Dendritic cell treated with granulocyte-macrophage colony-stimulating factor and Interleukin-4, amounts not matched to agents 40 ng/mL and 50 ng/mL, for 4 days (primary cell): ENCODE data around the gene TAS1R3.

Source experiments
- H3K27ac Mint-ChIP-seq: one replicate; pipeline ENCODE4 v1.8.0; 2022; ENCODE audit warnings: mild to moderate bottlenecking, mixed read lengths
- H3K27me3 Mint-ChIP-seq: one replicate; pipeline ENCODE4 v1.8.0; 2022; ENCODE audit warnings: mild to moderate bottlenecking, mixed read lengths
- H3K36me3 Mint-ChIP-seq: one replicate; pipeline ENCODE4 v1.8.0; 2022; ENCODE audit warnings: low read depth, mixed read lengths
- H3K4me1 Mint-ChIP-seq: one replicate; pipeline ENCODE4 v1.8.0; 2022; ENCODE audit warnings: low read depth, mixed read lengths
- H3K4me3 Mint-ChIP-seq: one replicate; pipeline ENCODE4 v1.8.0; 2022; ENCODE audit warnings: mild to moderate bottlenecking, moderate library complexity, mixed read lengths
- H3K9me3 Mint-ChIP-seq: one replicate; pipeline ENCODE4 v1.8.0; 2022; ENCODE audit warnings: mixed read lengths
- intact Hi-C: fragments of 100-400 bp; cut with micrococcal nuclease; formaldehyde crosslinking; loops from one replicate; pipeline ENCODE4 v1.15.0; 2022

TAS1R3 gene

DNA sequence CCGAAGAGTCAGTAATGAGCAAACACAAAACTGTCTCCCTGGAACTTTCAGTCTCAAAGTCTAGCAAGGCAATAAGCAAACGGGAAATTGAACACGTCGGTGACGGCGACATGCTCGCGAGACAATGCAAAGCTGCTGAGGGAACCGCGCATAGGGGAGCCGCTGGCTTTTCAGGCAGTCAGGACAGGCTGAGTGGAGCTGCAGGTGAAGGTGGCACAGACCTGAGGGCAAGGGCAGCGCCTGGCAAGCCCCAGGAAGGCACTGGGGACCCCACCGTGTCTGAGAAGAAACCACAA, 11.5 kb upstream of the TAS1R3 start:
- intact Hi-C loops: no loop called here
- no peaks in the 10 kb centered on the region for H3K9me3 Mint-ChIP-seq
- H3K27me3 Mint-ChIP-seq: no peaks in the 10 kb centered on the region
- H3K36me3 Mint-ChIP-seq: peaks cover 79% of the 10 kb centered on the region
- peaks cover 35% of the 10 kb centered on the region for H3K4me1 Mint-ChIP-seq
- H3K27ac Mint-ChIP-seq: no peak overlapping the region
- H3K4me3 Mint-ChIP-seq: no peak overlapping the region

DNA sequence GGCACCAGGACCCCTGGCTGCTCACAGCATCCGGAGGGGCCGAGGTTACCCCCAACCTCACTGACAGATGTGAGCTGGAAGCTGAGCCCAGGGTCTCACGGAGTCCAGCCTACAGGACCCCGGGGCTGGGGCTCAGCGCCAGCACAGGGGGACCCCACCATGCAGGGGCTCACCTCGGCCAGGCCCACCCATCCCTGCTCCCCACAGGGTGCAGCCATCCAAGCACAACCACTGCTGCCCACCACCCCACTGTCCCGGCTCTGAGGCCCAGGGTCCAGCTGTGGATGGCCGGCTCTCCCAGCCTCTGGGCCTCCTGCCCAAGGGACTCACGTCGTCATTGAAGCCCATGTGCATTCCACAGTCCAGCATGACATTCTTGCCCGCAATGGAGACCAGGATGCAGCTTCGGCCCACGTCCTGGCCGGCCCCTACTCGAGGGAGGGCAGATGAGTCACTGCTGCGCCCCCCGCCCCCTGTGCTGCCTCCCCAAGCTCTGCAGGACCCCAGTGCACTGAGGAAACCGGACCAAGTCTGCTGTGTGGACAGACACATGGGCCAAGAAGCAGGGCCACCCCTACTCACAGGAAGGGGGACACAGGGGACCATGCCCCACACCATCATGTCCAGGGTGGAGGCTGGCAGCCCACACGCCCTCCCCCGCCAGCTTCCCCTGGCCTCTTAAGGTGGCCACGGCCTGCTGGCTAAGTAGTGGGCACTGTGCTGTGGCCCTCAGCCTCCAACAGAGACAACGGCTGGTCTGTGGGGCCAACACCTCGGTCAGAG, 10.2 kb upstream of the TAS1R3 start:
- no peaks in the 10 kb centered on the region for H3K9me3 Mint-ChIP-seq
- intact Hi-C loops: no loop called here
- peaks cover 68% of the 10 kb centered on the region for H3K36me3 Mint-ChIP-seq
- peaks cover 37% of the 10 kb centered on the region for H3K4me1 Mint-ChIP-seq
- no peak overlapping the region for H3K4me3 Mint-ChIP-seq
- H3K27ac Mint-ChIP-seq: no peak overlapping the region
- no peaks in the 10 kb centered on the region for H3K27me3 Mint-ChIP-seq

- no peaks in the 10 kb centered on the region for H3K27me3 Mint-ChIP-seq
- intact Hi-C loops: no loop called here
- peaks cover 43% of the 10 kb centered on the region for H3K4me1 Mint-ChIP-seq
- H3K4me3 Mint-ChIP-seq: no peak overlapping the region
- no peak overlapping the region for H3K27ac Mint-ChIP-seq
- no peaks in the 10 kb centered on the region for H3K9me3 Mint-ChIP-seq
- peaks cover 65% of the 10 kb centered on the region for H3K36me3 Mint-ChIP-seq
Observed at GRCh38 chr1:1321477-1321876, 9.6 kb upstream of the TAS1R3 start.

DNA sequence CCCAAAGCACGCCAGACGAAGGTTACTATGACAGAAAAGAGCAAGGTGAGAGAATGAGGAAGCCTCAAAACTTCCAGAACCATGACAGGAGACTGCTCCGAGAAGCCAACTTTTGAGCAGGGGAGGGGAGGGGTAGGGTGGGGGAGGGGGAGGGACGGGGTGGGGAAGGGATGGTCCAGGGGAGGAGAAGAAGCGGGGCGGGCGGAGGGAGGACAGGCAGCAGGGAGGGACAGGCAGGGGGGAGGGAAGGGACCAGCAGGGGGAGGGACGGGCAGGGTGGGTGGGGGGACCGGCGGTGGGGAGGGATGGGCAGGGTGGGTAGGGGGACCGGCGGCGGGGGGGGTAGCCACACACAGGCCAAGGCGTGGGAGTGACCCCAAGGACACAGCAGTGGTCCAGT, 8.7 kb upstream of the TAS1R3 start:
- no peaks in the 10 kb centered on the region for H3K27me3 Mint-ChIP-seq
- H3K4me3 Mint-ChIP-seq: peak overlapping the region; percentile 41
- peaks cover 43% of the 10 kb centered on the region for H3K4me1 Mint-ChIP-seq
- intact Hi-C loops: no loop called here
- H3K27ac Mint-ChIP-seq: no peak overlapping the region
- peaks cover 68% of the 10 kb centered on the region for H3K36me3 Mint-ChIP-seq
- no peaks in the 10 kb centered on the region for H3K9me3 Mint-ChIP-seq

DNA sequence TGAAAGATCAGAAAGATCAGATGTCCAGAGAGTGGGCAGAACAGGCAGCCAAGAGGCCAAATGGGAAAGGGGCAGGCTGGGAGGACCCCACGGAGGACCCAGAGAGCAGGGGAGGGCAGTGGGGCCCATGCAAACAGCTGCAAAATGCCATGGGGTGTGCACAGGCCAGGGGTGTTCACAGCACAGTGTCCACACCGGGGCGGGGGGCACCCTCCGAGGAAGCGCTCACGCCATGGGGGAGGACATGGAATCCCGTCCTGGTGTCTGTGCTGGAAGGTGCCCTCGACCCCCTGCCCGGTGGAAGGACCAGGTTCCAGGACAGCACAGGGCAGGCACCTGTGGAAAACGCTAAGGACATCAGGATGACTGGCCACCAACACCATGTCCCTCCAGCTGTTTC, 8.1 kb upstream of the TAS1R3 start:
- H3K4me3 Mint-ChIP-seq: peak overlapping the region; percentile 80
- peaks cover 68% of the 10 kb centered on the region for H3K36me3 Mint-ChIP-seq
- H3K27ac Mint-ChIP-seq: no peak overlapping the region
- peaks cover 43% of the 10 kb centered on the region for H3K4me1 Mint-ChIP-seq
- intact Hi-C loops: no loop called here
- no peaks in the 10 kb centered on the region for H3K9me3 Mint-ChIP-seq
- H3K27me3 Mint-ChIP-seq: no peaks in the 10 kb centered on the region

DNA sequence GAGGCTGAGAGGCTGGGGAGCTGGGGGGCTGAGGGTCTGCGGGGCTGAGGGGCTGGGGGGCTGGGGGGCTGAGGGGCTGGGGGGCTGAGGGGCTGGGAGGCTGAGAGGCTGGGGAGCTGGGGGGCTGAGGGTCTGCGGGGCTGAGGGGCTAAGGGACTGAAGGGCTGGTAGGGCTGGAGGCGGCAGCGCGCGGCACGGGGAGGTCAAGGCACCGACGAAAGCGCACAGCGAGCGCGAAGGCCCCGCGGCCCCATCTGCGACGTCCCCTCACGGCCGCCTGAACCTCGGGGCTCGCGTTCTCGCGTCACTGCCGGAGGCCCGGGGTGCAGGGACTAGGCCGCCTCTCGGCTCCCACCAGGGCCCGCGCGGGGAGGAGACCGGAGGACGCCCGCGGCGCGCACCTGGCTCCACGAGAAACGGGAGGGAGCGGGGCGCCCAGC, 7.0 kb upstream of the TAS1R3 start:
- Mint-ChIP-seq H3K36me3 (peaks cover 68% of the 10 kb centered on the region), H3K27ac (peak overlapping the region; percentile 76), H3K9me3 (no peaks in the 10 kb centered on the region), H3K27me3 (no peaks in the 10 kb centered on the region), H3K4me1 (peaks cover 43% of the 10 kb centered on the region), H3K4me3 (peak overlapping the region; percentile 77)
- intact Hi-C loops: loop anchor here (2.0 kb wide), 1 partner anchor 15 kb away; the partner anchor contains the start of gene PUSL1

- H3K4me3 Mint-ChIP-seq: peak within 1 kb of the TSS; percentile 80
- intact Hi-C loops: loop anchor here (2.0 kb wide), 1 partner anchor 16 kb away; the partner anchor contains the start of gene PUSL1
- peaks cover 64% of the 10 kb centered on the region for H3K36me3 Mint-ChIP-seq
- no peaks in the 10 kb centered on the region for H3K27me3 Mint-ChIP-seq
- peaks cover 43% of the 10 kb centered on the region for H3K4me1 Mint-ChIP-seq
- no peaks in the 10 kb centered on the region for H3K9me3 Mint-ChIP-seq
- peak within 1 kb of the TSS; percentile 76 for H3K27ac Mint-ChIP-seq
Observed at GRCh38 chr1:1324524-1325287, 6.4 kb upstream of the TAS1R3 start, which contains the start of the genes CPTP and INTS11. Gene CPTP, plus strand, starts transcription at chr1:1324802. Its CDS starts 2,109 bp downstream, at chr1:1326911. Gene INTS11, minus strand, starts transcription at chr1:1324660. Its CDS starts 52 bp downstream, at chr1:1324608.

GRCh38 chr1:1325288-1326074, 5.6 kb upstream of the TAS1R3 start:
- Mint-ChIP-seq H3K27me3 (no peaks in the 10 kb centered on the region), H3K4me3 (peak overlapping the region; percentile 77), H3K27ac (peak overlapping the region; percentile 76), H3K9me3 (no peaks in the 10 kb centered on the region), H3K4me1 (peaks cover 43% of the 10 kb centered on the region), H3K36me3 (peaks cover 56% of the 10 kb centered on the region)
- intact Hi-C loops: loop anchor here (2.0 kb wide), 1 partner anchor 17 kb away; the partner anchor contains the start of gene PUSL1

DNA sequence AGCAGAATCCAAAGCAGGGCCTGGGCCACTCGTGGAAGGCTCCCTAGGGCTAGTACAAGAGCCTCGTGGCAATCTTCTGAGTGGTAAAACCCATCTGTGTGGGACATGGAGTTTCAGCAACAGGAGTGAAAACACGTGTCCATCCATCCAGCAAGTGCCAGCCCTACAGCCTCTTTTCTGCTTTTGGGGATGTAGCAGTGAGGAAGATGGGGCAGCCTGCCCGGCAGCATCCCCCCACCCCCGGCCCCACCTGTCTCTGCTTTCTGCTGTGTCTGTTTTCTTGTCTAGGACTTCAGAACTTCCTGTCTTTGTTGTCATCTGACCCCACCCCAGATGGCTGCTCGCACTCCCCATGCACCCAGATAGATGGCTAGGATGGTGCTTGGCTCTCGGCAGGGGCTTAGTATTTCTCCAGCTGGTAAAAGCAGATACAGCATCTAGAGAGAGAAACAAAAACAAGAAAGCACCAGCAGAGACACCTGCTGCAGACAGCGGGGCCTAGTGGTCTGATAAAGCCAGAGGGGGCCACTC, 4.9 kb upstream of the TAS1R3 start:
- no peaks in the 10 kb centered on the region for H3K27me3 Mint-ChIP-seq
- H3K9me3 Mint-ChIP-seq: no peaks in the 10 kb centered on the region
- H3K4me1 Mint-ChIP-seq: peaks cover 38% of the 10 kb centered on the region
- peak overlapping the region; percentile 77 for H3K4me3 Mint-ChIP-seq
- no peak overlapping the region for H3K27ac Mint-ChIP-seq
- intact Hi-C loops: no loop called here
- peaks cover 50% of the 10 kb centered on the region for H3K36me3 Mint-ChIP-seq

GRCh38 chr1:1327291-1327690, 3.8 kb upstream of the TAS1R3 start:
- peaks cover 45% of the 10 kb centered on the region for H3K36me3 Mint-ChIP-seq
- H3K4me3 Mint-ChIP-seq: no peak overlapping the region
- no peaks in the 10 kb centered on the region for H3K9me3 Mint-ChIP-seq
- peaks cover 28% of the 10 kb centered on the region for H3K4me1 Mint-ChIP-seq
- intact Hi-C loops: no loop called here
- no peaks in the 10 kb centered on the region for H3K27me3 Mint-ChIP-seq
- no peak overlapping the region for H3K27ac Mint-ChIP-seq

GRCh38 chr1:1328254-1328653, 2.8 kb upstream of the TAS1R3 start:
- no peaks in the 10 kb centered on the region for H3K9me3 Mint-ChIP-seq
- peaks cover 38% of the 10 kb centered on the region for H3K36me3 Mint-ChIP-seq
- H3K27ac Mint-ChIP-seq: no peak overlapping the region
- H3K27me3 Mint-ChIP-seq: no peaks in the 10 kb centered on the region
- intact Hi-C loops: no loop called here
- H3K4me3 Mint-ChIP-seq: no peak overlapping the region
- peaks cover 18% of the 10 kb centered on the region for H3K4me1 Mint-ChIP-seq

DNA sequence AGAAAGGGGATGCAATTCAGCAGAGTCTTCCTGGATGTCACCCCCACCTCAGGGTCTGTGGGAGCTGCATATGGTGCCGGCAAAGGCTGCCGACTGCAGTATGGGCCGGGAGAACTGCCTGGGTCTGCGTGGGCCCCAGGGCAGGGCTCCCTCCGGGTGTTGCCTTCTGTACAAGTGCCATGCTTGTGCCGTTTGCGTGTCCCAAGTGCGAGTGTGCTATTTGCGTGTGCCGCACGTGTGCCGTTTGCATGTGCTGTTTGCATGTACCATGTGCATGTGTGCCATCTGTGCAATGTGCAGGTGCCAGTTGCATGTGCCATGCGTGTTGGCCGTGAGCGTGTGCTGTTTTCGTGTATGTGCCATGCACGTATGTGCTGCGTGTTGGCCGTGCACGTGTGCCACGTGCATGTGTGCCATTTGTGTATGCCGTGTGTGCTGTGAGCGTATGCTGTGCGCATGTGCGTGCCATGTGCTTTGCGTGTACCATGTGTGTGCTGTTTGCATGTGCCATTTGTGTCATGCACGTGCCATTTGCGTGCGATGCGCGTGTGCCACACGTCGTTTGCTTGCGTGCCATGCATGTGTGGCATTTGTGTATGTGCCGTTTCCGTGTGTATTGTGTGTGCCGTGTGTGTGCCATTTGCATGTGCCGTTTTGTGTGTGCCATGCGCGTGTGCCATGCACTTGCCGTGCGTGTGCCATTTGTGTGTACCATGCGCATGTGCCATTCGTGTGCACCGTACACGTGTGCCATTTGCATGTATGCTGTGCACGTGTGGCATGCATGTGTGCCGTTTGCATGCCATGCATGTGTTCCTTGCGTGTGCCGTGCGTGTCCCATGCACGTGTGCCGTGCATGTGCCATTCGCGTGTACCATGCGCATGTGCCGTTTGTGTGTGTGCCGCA, 1.5 kb upstream of the TAS1R3 start:
- H3K27me3 Mint-ChIP-seq: no peaks in the 10 kb centered on the region
- H3K4me3 Mint-ChIP-seq: no peak overlapping the region
- no peaks in the 10 kb centered on the region for H3K9me3 Mint-ChIP-seq
- H3K27ac Mint-ChIP-seq: no peak overlapping the region
- intact Hi-C loops: no loop called here
- H3K4me1 Mint-ChIP-seq: peaks cover 12% of the 10 kb centered on the region
- peaks cover 41% of the 10 kb centered on the region for H3K36me3 Mint-ChIP-seq
